Hepatocyte (in vitro differentiated cells): ENCODE results near the gene SPATA6L.

Experiments
- EZH2 ChIP-seq: fragments of 200-600 bp; sonication (generic); IDR thresholded peaks from 2 replicates; pipeline ENCODE4 v1.6.1; 2016; ENCODE audit warnings: antibody characterized with exemption, mild to moderate bottlenecking, borderline replicate concordance
- EZH2phosphoT487 ChIP-seq: fragments of 200-600 bp; sonication (generic); IDR thresholded peaks from one replicate; pipeline ENCODE4 v1.6.1; 2018; ENCODE audit warnings: antibody characterized with exemption, mild to moderate bottlenecking, low read depth, moderate library complexity; ENCODE audit not compliant: unreplicated experiment, severe bottlenecking
- TF ChIP-seq, protein P1 (sequence below): fragments of 200-600 bp; sonication (generic); IDR thresholded peaks from 2 replicates; pipeline ENCODE4 v1.5.1; 2016; ENCODE audit warnings: antibody characterized with exemption, mild to moderate bottlenecking; ENCODE audit not compliant: poor library complexity

DNA sequence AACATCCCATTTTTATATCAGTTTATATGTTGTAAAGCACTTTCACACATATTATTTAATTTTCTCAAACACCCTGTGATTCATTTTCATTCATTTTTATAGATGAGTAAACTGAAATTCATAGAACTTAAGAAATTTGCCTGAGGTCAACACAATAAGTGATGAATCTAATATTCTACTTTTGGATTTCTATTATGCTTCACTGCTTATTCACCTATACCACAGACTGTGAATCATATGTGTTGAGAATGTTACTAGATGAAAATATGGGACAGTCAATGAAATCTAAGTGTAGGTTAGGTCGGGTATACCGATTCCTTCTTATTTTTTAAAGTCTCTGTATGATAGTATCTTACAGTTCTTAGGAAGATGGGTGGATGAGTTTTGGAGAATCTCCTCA lies 37.8 kb upstream of the SPATA6L start:
- TF ChIP-seq, protein P1, sequence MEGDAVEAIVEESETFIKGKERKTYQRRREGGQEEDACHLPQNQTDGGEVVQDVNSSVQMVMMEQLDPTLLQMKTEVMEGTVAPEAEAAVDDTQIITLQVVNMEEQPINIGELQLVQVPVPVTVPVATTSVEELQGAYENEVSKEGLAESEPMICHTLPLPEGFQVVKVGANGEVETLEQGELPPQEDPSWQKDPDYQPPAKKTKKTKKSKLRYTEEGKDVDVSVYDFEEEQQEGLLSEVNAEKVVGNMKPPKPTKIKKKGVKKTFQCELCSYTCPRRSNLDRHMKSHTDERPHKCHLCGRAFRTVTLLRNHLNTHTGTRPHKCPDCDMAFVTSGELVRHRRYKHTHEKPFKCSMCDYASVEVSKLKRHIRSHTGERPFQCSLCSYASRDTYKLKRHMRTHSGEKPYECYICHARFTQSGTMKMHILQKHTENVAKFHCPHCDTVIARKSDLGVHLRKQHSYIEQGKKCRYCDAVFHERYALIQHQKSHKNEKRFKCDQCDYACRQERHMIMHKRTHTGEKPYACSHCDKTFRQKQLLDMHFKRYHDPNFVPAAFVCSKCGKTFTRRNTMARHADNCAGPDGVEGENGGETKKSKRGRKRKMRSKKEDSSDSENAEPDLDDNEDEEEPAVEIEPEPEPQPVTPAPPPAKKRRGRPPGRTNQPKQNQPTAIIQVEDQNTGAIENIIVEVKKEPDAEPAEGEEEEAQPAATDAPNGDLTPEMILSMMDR: no peak
- no peak for TF ChIP-seq EZH2
- no peak for TF ChIP-seq EZH2phosphoT487
